ENCODE measurements around the gene DHX8. TPM values are rescaled to one million over a fixed set of nuclear protein-coding genes. Genes with fewer than 3 reads are reported as not detected.
A peak's percentile ranks its signal among the peaks of the same experiment; 100 is the strongest.

Gene DHX8
- total RNA-seq (2021) (24.4 and 41.2 TPM in 2 replicates), Bru-seq, nascent RNA (percentile 63 among the genes with signal in this experiment), BruChase-seq, experiment 1, labeled RNA remaining after a 2-hour chase (percentile 65 among the genes with signal in this experiment), BruChase-seq, experiment 2, labeled RNA remaining after a 6-hour chase (percentile 73 among the genes with signal in this experiment)
- long read RNA-seq, full-length matches to known transcripts = 15 of 24 reads
- long read RNA-seq, partial matches to known transcripts = 1 of 24 reads
- long read RNA-seq, other reads (novel, unspliced or antisense) = 8 of 24 reads

- ChIA-PET POLR2A (ENCODE audit: low non-redundant PET) (interaction anchor here (0.6 to 1.0 kb wide), 2 partner anchors 90 to 116 kb away, joined by 3 to 5 read pairs; no protein-coding TSS in a partner anchor), CTCF (interaction anchor here (0.6 to 2.3 kb wide), 9 partner anchors 15 to 142 kb away, joined by 3 to 15 read pairs (median 4); partner anchors contain the start of gene ETV4)
- H3K27ac ChIP-seq (ENCODE audit: low read depth, low read length, poor library complexity, severe bottlenecking) = peak within 1 kb of the TSS; percentile 72
- H3K27me3 ChIP-seq (replicated peaks; ENCODE audit: insufficient read depth, low read depth, low read length, poor library complexity) = no peaks in the 10 kb centered on the region
- DNase-seq (ENCODE audit: low spot score) = peak; percentile 94
- BruUV-seq (replicated peaks) = TSS peak; percentile 72
- H3K4me3 ChIP-seq (ENCODE audit: low read depth, low read length, poor library complexity, severe bottlenecking) = peak within 1 kb of the TSS; percentile 93
- no peaks in the 10 kb centered on the region for H3K36me3 ChIP-seq (ENCODE audit: insufficient read depth, low read length, poor library complexity, severe bottlenecking)
- no peaks in the 10 kb centered on the region for H3K9me3 ChIP-seq (ENCODE audit: low read depth, low read length, poor library complexity, severe bottlenecking)
- no peak for TF ChIP-seq EZH2 (IDR thresholded peaks at IDR 0.05; ENCODE audit: borderline replicate concordance, low read depth, low read length, poor library complexity, severe bottlenecking)
- TF ChIP-seq, protein P1, sequence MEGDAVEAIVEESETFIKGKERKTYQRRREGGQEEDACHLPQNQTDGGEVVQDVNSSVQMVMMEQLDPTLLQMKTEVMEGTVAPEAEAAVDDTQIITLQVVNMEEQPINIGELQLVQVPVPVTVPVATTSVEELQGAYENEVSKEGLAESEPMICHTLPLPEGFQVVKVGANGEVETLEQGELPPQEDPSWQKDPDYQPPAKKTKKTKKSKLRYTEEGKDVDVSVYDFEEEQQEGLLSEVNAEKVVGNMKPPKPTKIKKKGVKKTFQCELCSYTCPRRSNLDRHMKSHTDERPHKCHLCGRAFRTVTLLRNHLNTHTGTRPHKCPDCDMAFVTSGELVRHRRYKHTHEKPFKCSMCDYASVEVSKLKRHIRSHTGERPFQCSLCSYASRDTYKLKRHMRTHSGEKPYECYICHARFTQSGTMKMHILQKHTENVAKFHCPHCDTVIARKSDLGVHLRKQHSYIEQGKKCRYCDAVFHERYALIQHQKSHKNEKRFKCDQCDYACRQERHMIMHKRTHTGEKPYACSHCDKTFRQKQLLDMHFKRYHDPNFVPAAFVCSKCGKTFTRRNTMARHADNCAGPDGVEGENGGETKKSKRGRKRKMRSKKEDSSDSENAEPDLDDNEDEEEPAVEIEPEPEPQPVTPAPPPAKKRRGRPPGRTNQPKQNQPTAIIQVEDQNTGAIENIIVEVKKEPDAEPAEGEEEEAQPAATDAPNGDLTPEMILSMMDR (conservative IDR thresholded peaks at IDR 0.05; ENCODE audit: low read depth, low read length) = peak; percentile 99
- no peaks in the 10 kb centered on the region for H3K4me1 ChIP-seq (ENCODE audit: insufficient read depth, low read length, poor library complexity, severe bottlenecking)
- intact Hi-C loops (cut with micrococcal nuclease; ENCODE audit: unreplicated experiment) = loop anchor here (1.0 to 5.0 kb wide), 3 partner anchors 90 to 157 kb away; no protein-coding TSS in a partner anchor
These were observed at the start of gene DHX8 for GRCh38 chr17:43483674-43484551. Gene DHX8 (plus strand): TSS chr17:43483975. CDS start chr17:43484038, 63 bp downstream.

GRCh38 chr17:43434902-43435319 lies 48.9 kb upstream of the DHX8 start:
- Histone ChIP-seq H3K4me1 (ENCODE audit: insufficient read depth, low read length, poor library complexity, severe bottlenecking) (peaks cover 13% of the 10 kb centered on the region), H3K9me3 (ENCODE audit: low read depth, low read length, poor library complexity, severe bottlenecking) (no peaks in the 10 kb centered on the region), H3K27me3 (replicated peaks; ENCODE audit: insufficient read depth, low read depth, low read length, poor library complexity) (no peaks in the 10 kb centered on the region), H3K4me3 (ENCODE audit: low read depth, low read length, poor library complexity, severe bottlenecking) (no peak overlapping the region), H3K36me3 (ENCODE audit: insufficient read depth, low read length, poor library complexity, severe bottlenecking) (no peaks in the 10 kb centered on the region), H3K27ac (ENCODE audit: low read depth, low read length, poor library complexity, severe bottlenecking) (no peak overlapping the region)
- DNase-seq (ENCODE audit: low spot score) = no peak
- BruUV-seq (replicated peaks) = no TSS peak
- no peak for TF ChIP-seq EZH2 (IDR thresholded peaks at IDR 0.05; ENCODE audit: borderline replicate concordance, low read depth, low read length, poor library complexity, severe bottlenecking)
- intact Hi-C loops (cut with micrococcal nuclease; ENCODE audit: unreplicated experiment) = no loop called here
- CTCF ChIA-PET = no interaction called here
- POLR2A ChIA-PET (ENCODE audit: low non-redundant PET) = interaction anchor here (0.7 kb wide), 1 partner anchor 32 kb away, joined by 3 read pairs; no protein-coding TSS in a partner anchor

GRCh38 chr17:43437756-43438155 lies 46.0 kb upstream of the DHX8 start:
- H3K27ac ChIP-seq (ENCODE audit: low read depth, low read length, poor library complexity, severe bottlenecking) = no peak overlapping the region
- H3K36me3 ChIP-seq (ENCODE audit: insufficient read depth, low read length, poor library complexity, severe bottlenecking) = no peaks in the 10 kb centered on the region
- BruUV-seq (replicated peaks) = no TSS peak
- H3K4me3 ChIP-seq (ENCODE audit: low read depth, low read length, poor library complexity, severe bottlenecking) = no peak overlapping the region
- CTCF ChIA-PET = no interaction called here
- no peaks in the 10 kb centered on the region for H3K9me3 ChIP-seq (ENCODE audit: low read depth, low read length, poor library complexity, severe bottlenecking)
- H3K4me1 ChIP-seq (ENCODE audit: insufficient read depth, low read length, poor library complexity, severe bottlenecking) = no peaks in the 10 kb centered on the region
- no peaks in the 10 kb centered on the region for H3K27me3 ChIP-seq (replicated peaks; ENCODE audit: insufficient read depth, low read depth, low read length, poor library complexity)
- intact Hi-C loops (cut with micrococcal nuclease; ENCODE audit: unreplicated experiment) = no loop called here
- POLR2A ChIA-PET (ENCODE audit: low non-redundant PET) = no interaction called here
- no peak for DNase-seq (ENCODE audit: low spot score)
- no peak for TF ChIP-seq EZH2 (IDR thresholded peaks at IDR 0.05; ENCODE audit: borderline replicate concordance, low read depth, low read length, poor library complexity, severe bottlenecking)
- TF ChIP-seq, protein P1 (conservative IDR thresholded peaks at IDR 0.05; ENCODE audit: low read depth, low read length) = no peak

Measured in A673 (cell line).